Hematopoietic multipotent progenitor cell (in vitro differentiated cells): ENCODE measurements around the gene DEFB108B. TPM values are rescaled to one million over a fixed set of nuclear protein-coding genes. Genes with fewer than 3 reads are reported as not detected.
"Not testable (repeated sequence)": the region's sequence is repeated elsewhere in the genome, so short reads cannot be mapped to it uniquely, and the experiment has no call there.

ENCODE experiments used
- DNase-seq, 3 donors: peaks; one replicate each; pipeline ENCODE4 v3.0.0-alpha.2; 2011 to 2015; ENCODE audit warnings: low read depth in 2 of 3, low spot score in 2 of 3
- total RNA-seq: library from RNA; depleted of rRNA; stranded (reverse); fragments of >200 nt; gene quantifications from one replicate; pipeline ENCODE4 v1.2.3, GENCODE V29; 2012

DEFB108B gene
- total RNA-seq: not detected

- DNase-seq: not testable (repeated sequence)
Observed at GRCh38 chr11:71832811-71833210, at the start of gene DEFB108B. Gene DEFB108B (plus strand): TSS chr11:71833200. CDS start chr11:71833200, 0 bp downstream.

GRCh38 chr11:71786114-71786847 lies 46.7 kb upstream of the DEFB108B start:
- DNase-seq: peak in 2 of 3 donors; percentile 80 to 81

GRCh38 chr11:71786848-71787097 lies 46.2 kb upstream of the DEFB108B start:
- DNase-seq: peak in 2 of 3 donors; percentile 97 to 99

GRCh38 chr11:71787098-71787823 lies 45.7 kb upstream of the DEFB108B start:
- peak; percentile 85 to 98 (median 96) for DNase-seq

- DNase-seq: peak in 1 of 3 donors; percentile 26
Observed at GRCh38 chr11:71787824-71788454, 45.1 kb upstream of the DEFB108B start.

- DNase-seq: not testable (repeated sequence)
Observed at GRCh38 chr11:71789444-71790196, 43.4 kb upstream of the DEFB108B start.

GRCh38 chr11:71791111-71791510 lies 41.9 kb upstream of the DEFB108B start:
- DNase-seq: not testable (repeated sequence)

- peak in 2 of 3 donors; percentile 30 to 47 for DNase-seq
Observed at GRCh38 chr11:71792621-71793235, 40.3 kb upstream of the DEFB108B start.

- not testable (repeated sequence) for DNase-seq
Observed at GRCh38 chr11:71794386-71795040, 38.5 kb upstream of the DEFB108B start.

GRCh38 chr11:71795236-71795635 lies 37.8 kb upstream of the DEFB108B start:
- not testable (repeated sequence) for DNase-seq

- not testable (repeated sequence) for DNase-seq
Observed at GRCh38 chr11:71796016-71796415, 37.0 kb upstream of the DEFB108B start.

- not testable (repeated sequence) for DNase-seq
Observed at GRCh38 chr11:71796781-71797180, 36.2 kb upstream of the DEFB108B start.

GRCh38 chr11:71799556-71800128 lies 33.4 kb upstream of the DEFB108B start:
- DNase-seq: not testable (repeated sequence)

GRCh38 chr11:71800335-71800953 lies 32.6 kb upstream of the DEFB108B start:
- DNase-seq: peak; percentile 66 to 91 (median 76)

- not testable (repeated sequence) for DNase-seq
Observed at GRCh38 chr11:71801026-71801425, 32.0 kb upstream of the DEFB108B start.

- DNase-seq: not testable (repeated sequence)
Observed at GRCh38 chr11:71802874-71803273, 30.1 kb upstream of the DEFB108B start.

- not testable (repeated sequence) for DNase-seq
Observed at GRCh38 chr11:71804158-71804947, 28.6 kb upstream of the DEFB108B start.

GRCh38 chr11:71812529-71812928 lies 20.5 kb upstream of the DEFB108B start:
- DNase-seq: not testable (repeated sequence)
